Transverse colon (tissue), 4 donors: ENCODE data around the gene MAOB.

Experiments
- EP300 ChIP-seq: sonication (generic); formaldehyde crosslinking; IDR thresholded peaks from one replicate; pipeline ENCODE4 v1.6.1; 2017; ENCODE audit warnings: antibody characterized with exemption, low read depth
- POLR2A ChIP-seq: fragments of 450-650 bp; IDR thresholded peaks from one replicate; pipeline ENCODE4 v1.6.1; 2016; ENCODE audit warnings: antibody characterized with exemption, mild to moderate bottlenecking, moderate library complexity
- POLR2AphosphoS5 ChIP-seq, 3 donors: sonication (generic); formaldehyde crosslinking; IDR thresholded peaks; one replicate each; pipeline ENCODE4 v1.6.1; 2016; ENCODE audit warnings: antibody characterized with exemption in 3 of 3
- TF ChIP-seq, protein P1 (sequence below), 5 experiments: fragments of 200-600 bp in 3 of 5; fragments of 450-650 bp in 2 of 5; sonication (generic) in 3 of 5; IDR thresholded peaks; 1 replicate in 2 of 5; 2 replicates in 3 of 5; pipeline ENCODE4 v1.5.1; 2016 to 2017; ENCODE audit warnings: antibody characterized with exemption in 5 of 5, inconsistent platforms in 3 of 5, mild to moderate bottlenecking in 2 of 5, moderate library complexity in 1 of 5

DNA sequence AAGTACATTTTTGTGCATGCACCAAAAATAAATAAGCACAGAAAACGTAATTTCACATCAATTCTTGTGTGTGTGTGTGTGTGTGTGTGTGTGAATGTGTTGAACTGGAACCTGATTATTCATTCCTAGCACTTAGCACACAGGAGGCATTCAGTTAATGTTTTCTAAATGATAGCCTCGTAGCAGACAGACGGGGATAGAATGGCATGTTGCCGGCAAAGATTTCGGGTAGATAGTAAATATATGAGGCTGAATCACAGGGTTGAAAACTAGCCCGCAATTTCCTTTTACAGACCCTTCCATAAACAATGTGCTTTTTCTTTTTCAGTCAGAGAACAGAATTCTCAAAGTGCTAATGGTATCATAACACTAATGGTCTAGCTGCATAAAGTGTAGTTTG lies 13.5 kb downstream of the MAOB start:
- TF ChIP-seq EP300 (no peak), POLR2A (no peak), POLR2AphosphoS5 (IDR thresholded peaks at IDR 0.05) (no peak)
- TF ChIP-seq, protein P1, sequence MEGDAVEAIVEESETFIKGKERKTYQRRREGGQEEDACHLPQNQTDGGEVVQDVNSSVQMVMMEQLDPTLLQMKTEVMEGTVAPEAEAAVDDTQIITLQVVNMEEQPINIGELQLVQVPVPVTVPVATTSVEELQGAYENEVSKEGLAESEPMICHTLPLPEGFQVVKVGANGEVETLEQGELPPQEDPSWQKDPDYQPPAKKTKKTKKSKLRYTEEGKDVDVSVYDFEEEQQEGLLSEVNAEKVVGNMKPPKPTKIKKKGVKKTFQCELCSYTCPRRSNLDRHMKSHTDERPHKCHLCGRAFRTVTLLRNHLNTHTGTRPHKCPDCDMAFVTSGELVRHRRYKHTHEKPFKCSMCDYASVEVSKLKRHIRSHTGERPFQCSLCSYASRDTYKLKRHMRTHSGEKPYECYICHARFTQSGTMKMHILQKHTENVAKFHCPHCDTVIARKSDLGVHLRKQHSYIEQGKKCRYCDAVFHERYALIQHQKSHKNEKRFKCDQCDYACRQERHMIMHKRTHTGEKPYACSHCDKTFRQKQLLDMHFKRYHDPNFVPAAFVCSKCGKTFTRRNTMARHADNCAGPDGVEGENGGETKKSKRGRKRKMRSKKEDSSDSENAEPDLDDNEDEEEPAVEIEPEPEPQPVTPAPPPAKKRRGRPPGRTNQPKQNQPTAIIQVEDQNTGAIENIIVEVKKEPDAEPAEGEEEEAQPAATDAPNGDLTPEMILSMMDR (IDR thresholded peaks at IDR 0.05), result no peak
